T-helper 17 cell (primary cell): ENCODE results near the gene PDGFA. TPM values are rescaled to one million over a fixed set of nuclear protein-coding genes. Genes with fewer than 3 reads are reported as not detected.

Experiments
- ATAC-seq: fragments of 150-1000 bp; cut with Tn5 transposase; 2 replicates; pipeline ENCODE4 v1.10.0; 2021; ENCODE audit warnings: mild to moderate bottlenecking, moderate library complexity
- DNase-seq, 3 donors: peaks; one replicate each; pipeline versions ENCODE4 v3.0.0 to v3.0.0-alpha.2; 2020 to 2021
- H3K9me3 ChIP-seq: one replicate; pipeline ENCODE4 v1.7.0; 2013; ENCODE audit warnings: low read length, mild to moderate bottlenecking; ENCODE audit not compliant: control insufficient read depth, poor library complexity, severe bottlenecking
- H3K27ac Mint-ChIP-seq: one replicate; pipeline ENCODE4 v1.8.0; 2022; ENCODE audit warnings: mild to moderate bottlenecking, moderate library complexity, mixed read lengths
- H3K27me3 Mint-ChIP-seq: one replicate; pipeline ENCODE4 v1.8.0; 2022; ENCODE audit warnings: mixed read lengths
- H3K36me3 Mint-ChIP-seq: one replicate; pipeline ENCODE4 v1.8.0; 2022; ENCODE audit warnings: low read depth, mixed read lengths
- H3K4me1 Mint-ChIP-seq: one replicate; pipeline ENCODE4 v1.8.0; 2022; ENCODE audit warnings: mild to moderate bottlenecking, mixed read lengths
- H3K4me3 Mint-ChIP-seq: one replicate; pipeline ENCODE4 v1.8.0; 2022; ENCODE audit warnings: mild to moderate bottlenecking, moderate library complexity, mixed read lengths
- total RNA-seq, 4 donors: library from RNA in 2 of 4; stranded (reverse) in 2 of 4; gene quantifications; one replicate each; pipeline ENCODE4 v1.2.3 and lab custom pipeline; 2022 to 2026

PDGFA gene
- total RNA-seq, 2 donors from 2014 or later: 2.0 to 20.2 TPM

DNA sequence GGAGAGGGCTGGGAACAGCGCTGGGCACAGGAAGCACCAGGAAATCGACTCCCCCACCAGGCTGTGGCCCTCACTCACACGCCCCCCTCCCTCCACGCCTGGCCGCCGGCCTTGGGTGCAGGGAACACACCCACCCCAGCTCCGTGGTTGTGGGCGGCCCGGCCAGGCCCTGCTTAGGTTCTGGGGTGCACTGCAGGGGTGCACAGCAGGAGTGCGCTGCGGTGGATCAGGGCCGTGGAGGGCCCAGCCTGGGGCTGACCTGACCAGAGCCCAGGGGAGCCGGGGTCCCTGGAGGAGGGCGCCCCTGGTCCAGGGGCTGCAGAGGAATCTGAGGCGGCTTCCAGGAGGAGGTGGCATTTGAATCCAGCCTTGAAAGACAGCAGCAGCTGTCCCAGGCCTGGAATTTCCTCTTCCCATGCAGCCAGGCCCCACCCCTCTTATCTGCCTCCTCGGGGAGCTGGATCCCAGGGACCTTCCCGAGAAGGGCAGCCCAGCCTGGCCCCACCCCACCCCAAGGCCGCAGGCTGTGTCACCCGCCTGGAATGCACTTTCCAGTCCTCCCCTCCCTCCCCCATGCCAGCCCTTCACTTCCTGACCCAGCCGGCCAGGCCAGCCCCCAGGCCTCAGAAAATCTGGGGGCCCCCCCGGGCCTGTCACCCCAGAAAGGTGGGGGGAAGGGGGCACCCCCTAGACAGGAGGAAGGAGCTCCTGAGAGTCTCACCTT, 18.4 kb upstream of the PDGFA start:
- Mint-ChIP-seq H3K27me3 (peaks cover 12% of the 10 kb centered on the region), H3K4me3 (no peak overlapping the region), H3K36me3 (peaks cover 2% of the 10 kb centered on the region), H3K27ac (no peak overlapping the region), H3K4me1 (peaks cover 2% of the 10 kb centered on the region)
- no peak for DNase-seq
- H3K9me3 ChIP-seq: no peaks in the 10 kb centered on the region
- no peak for ATAC-seq

DNA sequence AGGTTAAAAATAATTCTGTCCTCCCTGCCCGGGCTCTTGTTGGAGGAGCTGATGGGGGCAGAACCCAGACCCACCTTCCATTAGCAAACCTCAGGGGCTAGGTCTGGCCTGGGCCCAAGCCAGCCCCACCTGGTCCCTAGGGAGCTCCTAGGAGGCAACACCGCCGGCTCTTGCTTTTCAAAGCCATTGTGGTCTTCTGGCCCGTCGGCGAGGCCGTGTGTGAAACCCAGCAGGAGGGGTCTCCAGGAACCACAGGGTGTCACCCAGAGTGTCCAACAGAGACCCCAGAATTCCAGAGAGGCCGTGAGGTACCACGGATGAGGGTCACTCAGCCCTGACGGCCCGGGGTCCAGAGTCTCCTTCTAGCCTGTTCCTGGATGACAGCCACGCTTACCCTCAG, 16.6 kb upstream of the PDGFA start:
- no peak for DNase-seq
- H3K9me3 ChIP-seq: no peaks in the 10 kb centered on the region
- no peak for ATAC-seq
- peaks cover 2% of the 10 kb centered on the region for H3K36me3 Mint-ChIP-seq
- H3K27me3 Mint-ChIP-seq: peaks cover 12% of the 10 kb centered on the region
- peaks cover 2% of the 10 kb centered on the region for H3K4me1 Mint-ChIP-seq
- H3K27ac Mint-ChIP-seq: no peak overlapping the region
- H3K4me3 Mint-ChIP-seq: no peak overlapping the region

DNA sequence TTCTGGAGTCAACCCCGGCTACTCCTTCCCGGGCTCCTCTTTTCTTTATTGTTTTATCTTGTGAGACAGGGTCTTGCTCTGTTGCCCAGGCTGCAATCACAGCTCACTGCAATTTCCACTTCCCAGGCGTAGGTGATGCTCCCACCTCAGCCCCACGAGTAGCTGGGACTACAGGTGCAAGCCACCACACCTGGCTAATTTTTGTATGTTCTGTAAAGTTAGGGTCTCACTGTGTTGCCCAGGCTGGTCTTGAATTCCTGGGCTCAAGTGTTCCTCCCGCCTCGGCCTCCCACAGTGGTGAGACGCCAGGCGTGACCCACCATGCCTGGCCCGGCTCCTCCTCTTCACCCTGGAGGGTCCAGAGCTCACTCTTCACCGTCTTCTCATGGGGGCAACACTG, 15.3 kb upstream of the PDGFA start:
- DNase-seq (no peak), ATAC-seq (no peak)
- H3K27ac Mint-ChIP-seq: no peak overlapping the region
- no peak overlapping the region for H3K4me3 Mint-ChIP-seq
- H3K9me3 ChIP-seq: no peaks in the 10 kb centered on the region
- peaks cover 12% of the 10 kb centered on the region for H3K27me3 Mint-ChIP-seq
- peaks cover 2% of the 10 kb centered on the region for H3K36me3 Mint-ChIP-seq
- H3K4me1 Mint-ChIP-seq: peaks cover 2% of the 10 kb centered on the region

DNA sequence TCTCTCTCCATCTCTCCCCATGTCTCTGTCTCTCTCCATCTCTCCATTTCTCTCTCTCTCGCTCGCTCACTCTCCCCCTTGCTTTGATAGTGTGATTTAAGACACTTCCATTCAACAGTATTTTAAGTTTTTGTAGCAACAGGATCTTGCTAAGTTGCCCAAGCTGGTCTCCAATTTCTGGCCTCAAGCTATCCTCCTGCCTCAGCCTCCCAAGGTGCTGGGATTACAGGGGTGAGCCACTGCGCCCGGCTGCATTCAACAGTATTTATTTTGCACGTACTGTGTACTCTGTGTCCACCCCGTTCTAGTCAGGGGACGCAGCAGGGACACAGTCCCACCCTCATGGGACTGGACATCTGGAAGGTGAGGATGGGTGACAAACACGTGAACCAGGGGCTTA, 14.4 kb upstream of the PDGFA start:
- ATAC-seq (no peak), DNase-seq (no peak)
- Mint-ChIP-seq H3K27me3 (peaks cover 12% of the 10 kb centered on the region), H3K36me3 (peaks cover 2% of the 10 kb centered on the region), H3K27ac (no peak overlapping the region), H3K4me3 (no peak overlapping the region), H3K4me1 (peaks cover 2% of the 10 kb centered on the region)
- H3K9me3 ChIP-seq: no peaks in the 10 kb centered on the region

DNA sequence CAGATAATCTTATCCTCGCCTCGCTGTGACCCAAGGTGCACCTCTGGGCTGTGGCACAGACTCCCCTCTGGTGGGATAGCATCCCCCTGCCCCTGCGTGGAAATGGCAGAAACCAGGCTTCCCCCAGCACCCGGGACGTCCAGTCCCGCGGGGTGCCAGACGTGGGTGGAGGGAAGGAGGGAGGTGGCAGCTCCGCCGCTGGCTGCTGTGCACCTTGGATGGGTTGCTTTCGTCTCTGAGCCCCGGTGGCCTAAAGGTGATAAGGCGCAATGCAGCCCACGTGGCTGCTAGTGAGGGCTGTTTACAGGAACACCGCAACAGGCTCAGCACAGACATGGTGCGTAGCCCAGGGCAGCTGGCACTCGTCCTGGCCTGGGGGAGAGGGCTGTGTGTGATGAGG, 13.6 kb upstream of the PDGFA start:
- no peak overlapping the region for H3K4me3 Mint-ChIP-seq
- peaks cover 2% of the 10 kb centered on the region for H3K36me3 Mint-ChIP-seq
- DNase-seq (no peak), ATAC-seq (no peak)
- H3K9me3 ChIP-seq: no peaks in the 10 kb centered on the region
- H3K4me1 Mint-ChIP-seq: peaks cover 2% of the 10 kb centered on the region
- no peak overlapping the region for H3K27ac Mint-ChIP-seq
- peaks cover 12% of the 10 kb centered on the region for H3K27me3 Mint-ChIP-seq

DNA sequence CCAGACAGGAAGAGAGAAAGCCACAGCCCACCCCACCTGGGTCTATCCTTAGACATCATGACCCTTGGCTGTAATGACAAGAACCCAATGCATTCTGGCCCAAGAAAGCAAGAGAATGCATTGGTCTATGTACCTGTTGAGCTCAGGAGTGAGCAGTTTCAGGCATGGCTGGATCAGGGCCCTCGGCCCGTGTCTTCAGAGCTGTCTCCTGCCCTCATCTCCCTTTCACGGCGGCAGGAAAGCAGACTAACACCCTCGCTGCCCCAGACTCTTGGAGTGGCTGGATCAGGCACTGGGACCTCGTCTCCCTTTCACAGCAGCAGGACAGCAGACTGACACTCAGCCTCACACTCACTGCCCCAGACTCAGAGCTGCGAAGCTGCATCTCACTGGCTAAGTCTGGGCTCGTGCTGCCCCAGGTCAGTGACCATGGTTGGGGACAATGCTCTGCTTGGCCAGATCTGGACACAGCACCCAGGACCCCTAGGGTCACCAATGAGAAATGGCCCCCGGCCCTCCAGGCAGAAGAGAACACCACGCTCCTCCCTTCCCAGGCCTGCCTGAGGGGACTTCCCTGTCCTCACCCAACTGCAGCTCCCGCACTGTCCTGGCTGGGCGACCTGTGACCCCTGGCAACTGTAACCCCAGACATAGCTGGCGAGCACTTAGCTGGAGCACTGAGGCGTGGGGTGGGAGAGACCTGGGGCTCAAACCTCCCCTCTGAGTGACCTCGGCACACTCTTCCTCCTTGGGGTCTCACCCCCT, 12.9 kb upstream of the PDGFA start:
- peaks cover 2% of the 10 kb centered on the region for H3K4me1 Mint-ChIP-seq
- H3K36me3 Mint-ChIP-seq: peaks cover 2% of the 10 kb centered on the region
- H3K4me3 Mint-ChIP-seq: no peak overlapping the region
- H3K9me3 ChIP-seq: no peaks in the 10 kb centered on the region
- ATAC-seq (no peak), DNase-seq (no peak)
- H3K27ac Mint-ChIP-seq: no peak overlapping the region
- peaks cover 12% of the 10 kb centered on the region for H3K27me3 Mint-ChIP-seq

DNA sequence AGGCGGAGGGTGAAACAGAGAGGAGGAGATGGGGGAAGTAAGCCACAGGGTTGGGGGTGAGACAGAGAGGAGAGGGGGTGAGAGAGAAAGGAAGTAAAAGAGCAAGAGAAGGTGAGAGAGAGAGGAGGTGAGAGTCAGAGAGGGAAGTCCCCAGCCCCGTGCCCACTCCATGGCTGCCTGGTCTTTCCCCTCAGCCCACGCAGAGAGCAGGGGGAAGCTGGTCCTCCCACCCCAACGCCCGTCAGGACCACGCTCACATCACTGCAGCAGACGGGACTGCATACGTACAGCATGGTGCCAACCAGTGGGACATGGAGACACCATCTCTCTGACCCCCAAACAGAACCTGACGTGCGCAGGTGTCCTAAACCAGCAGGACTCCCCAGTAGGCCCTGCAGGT, 12.1 kb upstream of the PDGFA start:
- H3K36me3 Mint-ChIP-seq: peaks cover 2% of the 10 kb centered on the region
- H3K4me3 Mint-ChIP-seq: no peak overlapping the region
- H3K4me1 Mint-ChIP-seq: peaks cover 2% of the 10 kb centered on the region
- no peaks in the 10 kb centered on the region for H3K9me3 ChIP-seq
- H3K27ac Mint-ChIP-seq: no peak overlapping the region
- no peak for ATAC-seq
- peaks cover 12% of the 10 kb centered on the region for H3K27me3 Mint-ChIP-seq
- DNase-seq: no peak

DNA sequence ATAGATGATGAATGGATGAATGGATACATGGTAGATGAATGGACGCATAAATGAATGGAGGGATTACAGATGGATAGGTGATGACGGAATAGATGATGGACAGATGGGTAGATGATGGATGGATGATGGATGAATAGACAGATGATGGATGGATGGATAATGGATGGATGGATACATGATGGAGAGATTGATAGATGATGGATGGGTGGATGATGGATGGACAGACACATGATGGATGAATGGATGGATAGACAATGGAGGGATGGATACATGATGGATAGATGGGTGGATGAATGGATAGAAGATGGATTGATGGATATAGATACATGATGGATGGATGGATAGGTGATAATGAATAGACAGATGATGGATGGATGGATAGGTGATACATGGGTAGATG, 8.8 kb upstream of the PDGFA start:
- no peaks in the 10 kb centered on the region for H3K36me3 Mint-ChIP-seq
- DNase-seq: no peak
- H3K4me1 Mint-ChIP-seq: no peaks in the 10 kb centered on the region
- H3K27me3 Mint-ChIP-seq: peaks cover 5% of the 10 kb centered on the region
- no peak overlapping the region for H3K27ac Mint-ChIP-seq
- ATAC-seq: no peak
- H3K9me3 ChIP-seq: no peaks in the 10 kb centered on the region
- no peak overlapping the region for H3K4me3 Mint-ChIP-seq

DNA sequence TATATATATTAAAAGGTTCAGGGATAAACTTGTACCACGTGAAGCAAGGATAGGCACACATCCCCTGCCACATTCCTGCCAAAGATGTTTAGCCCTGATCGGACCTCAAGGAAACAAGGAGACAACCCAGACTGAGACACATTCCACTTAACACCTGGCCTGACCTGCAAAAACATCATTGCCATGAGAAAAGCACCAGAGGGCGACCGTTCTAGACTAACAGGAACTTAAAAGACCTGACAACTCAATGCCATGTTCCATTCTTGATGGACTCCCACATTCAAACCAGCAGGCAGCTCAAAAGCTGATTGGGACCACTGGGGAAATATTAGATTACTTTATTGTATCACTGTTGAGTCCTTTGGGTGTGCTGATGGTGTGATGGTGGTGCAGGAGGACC, 8.1 kb upstream of the PDGFA start:
- DNase-seq (no peak), ATAC-seq (no peak)
- Mint-ChIP-seq H3K36me3 (no peaks in the 10 kb centered on the region), H3K27me3 (peaks cover 9% of the 10 kb centered on the region), H3K4me1 (no peaks in the 10 kb centered on the region), H3K27ac (no peak overlapping the region), H3K4me3 (no peak overlapping the region)
- H3K9me3 ChIP-seq: no peaks in the 10 kb centered on the region

DNA sequence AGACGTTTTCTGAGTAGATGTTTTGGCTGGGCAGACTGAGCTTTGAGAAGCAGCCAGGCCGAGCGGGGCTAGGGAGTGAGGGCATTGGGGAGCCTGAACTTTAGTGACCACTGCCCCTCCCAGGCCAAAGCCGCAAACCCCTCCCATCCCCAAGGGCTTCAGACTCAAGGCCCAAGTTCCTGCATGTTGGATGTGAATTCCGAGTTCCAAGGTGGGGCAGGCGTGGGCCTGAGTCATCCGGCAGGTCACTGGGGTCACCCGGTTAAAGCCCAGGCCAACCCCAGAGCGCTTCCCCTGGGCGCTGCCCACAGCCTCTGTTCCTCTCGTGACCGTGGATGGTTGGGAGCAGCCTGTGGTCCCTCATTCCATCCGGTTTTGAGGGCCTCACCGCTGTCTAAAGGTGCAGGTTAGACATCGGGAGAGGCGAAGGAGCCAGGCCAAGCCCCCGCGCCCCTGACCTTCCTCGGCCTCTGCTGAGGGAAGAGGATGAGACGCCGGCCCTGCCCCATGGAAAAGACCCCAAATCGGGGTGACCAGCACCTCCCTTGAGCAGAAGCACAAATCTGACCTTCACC, 6.9 kb upstream of the PDGFA start:
- Mint-ChIP-seq H3K4me3 (no peak overlapping the region), H3K27ac (no peak overlapping the region), H3K36me3 (no peaks in the 10 kb centered on the region), H3K4me1 (peaks cover 2% of the 10 kb centered on the region), H3K27me3 (peaks cover 9% of the 10 kb centered on the region)
- ATAC-seq (no peak), DNase-seq (no peak)
- no peaks in the 10 kb centered on the region for H3K9me3 ChIP-seq

DNA sequence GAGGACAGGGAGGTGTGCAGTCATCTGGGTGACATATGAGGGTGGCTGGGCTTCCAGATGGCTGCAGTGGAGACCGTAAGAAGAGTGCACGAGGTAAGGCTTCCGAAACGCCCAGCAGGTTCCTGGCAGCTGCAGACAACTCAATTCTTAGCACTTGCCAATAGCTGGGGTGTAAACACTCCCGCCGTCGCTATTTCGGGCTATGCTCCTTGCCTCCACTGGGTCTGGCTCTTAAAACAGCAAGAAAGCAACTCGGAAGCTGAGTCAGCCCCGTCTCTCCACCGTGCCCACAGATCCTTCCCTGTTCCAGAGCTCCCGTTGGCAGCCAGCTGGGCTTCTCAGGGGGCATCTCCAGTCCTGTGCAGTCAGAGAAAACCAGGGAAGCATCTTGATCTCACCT, 6.1 kb upstream of the PDGFA start:
- Mint-ChIP-seq H3K4me3 (no peak overlapping the region), H3K27ac (no peak overlapping the region), H3K36me3 (no peaks in the 10 kb centered on the region), H3K27me3 (peaks cover 9% of the 10 kb centered on the region), H3K4me1 (peaks cover 2% of the 10 kb centered on the region)
- ATAC-seq: no peak
- no peaks in the 10 kb centered on the region for H3K9me3 ChIP-seq
- DNase-seq: no peak

DNA sequence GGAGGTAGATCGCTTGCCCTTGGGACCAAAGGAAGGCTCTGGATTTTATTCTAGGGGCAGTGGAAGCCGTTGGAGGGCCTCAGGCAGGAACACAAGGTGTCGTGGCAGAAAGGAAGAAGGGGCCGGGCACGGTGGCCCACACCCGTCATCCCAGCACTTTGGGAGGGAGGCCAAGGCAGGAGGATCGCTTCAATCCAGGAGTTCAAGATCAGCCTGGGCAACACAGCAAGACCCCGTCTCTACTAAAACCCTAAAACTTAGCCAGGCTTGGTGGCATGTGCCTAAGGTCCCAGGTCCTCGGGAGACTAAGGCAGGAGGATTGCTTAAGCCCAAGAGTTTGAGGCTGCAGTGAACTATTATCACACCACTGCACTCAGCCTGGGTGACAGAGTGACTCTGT, 5.2 kb upstream of the PDGFA start:
- Mint-ChIP-seq H3K27me3 (peaks cover 9% of the 10 kb centered on the region), H3K4me3 (no peak overlapping the region), H3K27ac (no peak overlapping the region), H3K36me3 (no peaks in the 10 kb centered on the region), H3K4me1 (peaks cover 2% of the 10 kb centered on the region)
- ATAC-seq: no peak
- H3K9me3 ChIP-seq: no peaks in the 10 kb centered on the region
- no peak for DNase-seq

DNA sequence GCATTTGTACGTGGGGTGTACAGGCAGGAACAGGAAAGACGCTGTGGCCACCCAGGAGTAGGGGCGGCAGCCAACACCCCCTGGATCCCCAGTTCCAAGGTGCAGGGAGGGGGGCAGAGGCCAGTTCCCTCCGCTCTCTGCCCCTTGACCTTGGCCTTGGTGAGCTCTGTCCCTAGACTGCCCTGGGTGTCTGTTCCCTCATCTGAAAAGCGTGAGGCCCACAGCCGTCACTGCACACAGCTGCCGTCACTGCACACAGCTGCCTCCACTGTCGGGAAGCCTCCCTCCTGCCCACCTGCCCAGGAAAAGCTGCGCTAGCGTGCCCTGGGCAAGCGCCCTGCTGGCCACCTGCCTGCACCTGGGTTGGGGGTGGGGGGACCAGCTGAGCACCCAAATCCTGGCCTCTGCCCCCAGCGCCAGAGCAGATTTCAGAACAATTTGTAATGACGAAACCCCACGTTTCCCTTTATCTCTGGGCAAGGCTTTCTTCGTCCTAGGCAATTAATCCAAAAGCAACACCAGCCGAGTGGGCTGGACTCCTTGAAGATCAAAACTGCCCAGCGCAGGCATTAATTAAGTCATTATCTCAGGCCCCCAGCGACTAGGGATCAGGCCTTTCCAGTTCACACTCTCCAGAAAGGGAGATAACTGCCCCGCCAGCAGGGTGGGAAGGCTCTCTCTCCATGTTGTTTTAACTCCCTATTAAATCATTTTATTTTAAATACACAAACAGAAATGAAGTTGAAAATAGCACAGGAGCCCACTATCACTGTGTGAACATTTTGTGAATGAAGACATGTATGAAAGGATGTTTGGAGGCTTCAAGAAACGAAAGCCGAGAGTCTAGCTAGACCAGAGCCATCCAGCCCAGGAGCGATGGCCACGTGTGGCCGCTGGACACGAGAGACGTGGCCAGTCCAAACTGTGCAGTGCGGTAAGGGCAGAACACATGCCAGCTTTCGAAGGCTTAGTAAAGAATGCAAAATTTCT, 4.0 kb upstream of the PDGFA start:
- no peaks in the 10 kb centered on the region for H3K9me3 ChIP-seq
- Mint-ChIP-seq H3K27me3 (peaks cover 9% of the 10 kb centered on the region), H3K27ac (no peak overlapping the region), H3K36me3 (no peaks in the 10 kb centered on the region), H3K4me3 (peak overlapping the region; percentile 21), H3K4me1 (peaks cover 3% of the 10 kb centered on the region)
- DNase-seq: no peak
- ATAC-seq: no peak
